Measurements from ENCODE around the gene WDR13.

DNA sequence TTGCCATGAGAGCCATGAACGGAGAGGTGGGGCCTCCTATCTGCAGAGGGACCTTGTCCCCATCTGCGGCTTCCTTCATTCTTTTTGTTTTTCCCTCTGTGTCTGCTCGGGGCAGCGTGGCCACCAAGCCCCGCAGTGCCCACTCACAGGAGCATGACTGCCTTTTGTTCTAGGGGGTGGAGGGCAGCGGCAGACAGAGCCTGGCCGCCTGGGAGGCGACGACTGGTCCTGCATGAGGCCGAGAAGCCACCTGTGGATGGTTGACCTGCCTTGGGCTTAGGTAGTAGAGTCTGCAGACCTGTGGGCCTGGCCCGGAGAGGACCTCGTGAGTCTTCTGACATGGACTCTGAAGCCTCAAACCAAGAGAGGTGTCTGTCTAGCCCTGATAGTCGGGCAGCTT lies 21.6 kb upstream of the WDR13 start:
- TF ChIP-seq, protein P1, sequence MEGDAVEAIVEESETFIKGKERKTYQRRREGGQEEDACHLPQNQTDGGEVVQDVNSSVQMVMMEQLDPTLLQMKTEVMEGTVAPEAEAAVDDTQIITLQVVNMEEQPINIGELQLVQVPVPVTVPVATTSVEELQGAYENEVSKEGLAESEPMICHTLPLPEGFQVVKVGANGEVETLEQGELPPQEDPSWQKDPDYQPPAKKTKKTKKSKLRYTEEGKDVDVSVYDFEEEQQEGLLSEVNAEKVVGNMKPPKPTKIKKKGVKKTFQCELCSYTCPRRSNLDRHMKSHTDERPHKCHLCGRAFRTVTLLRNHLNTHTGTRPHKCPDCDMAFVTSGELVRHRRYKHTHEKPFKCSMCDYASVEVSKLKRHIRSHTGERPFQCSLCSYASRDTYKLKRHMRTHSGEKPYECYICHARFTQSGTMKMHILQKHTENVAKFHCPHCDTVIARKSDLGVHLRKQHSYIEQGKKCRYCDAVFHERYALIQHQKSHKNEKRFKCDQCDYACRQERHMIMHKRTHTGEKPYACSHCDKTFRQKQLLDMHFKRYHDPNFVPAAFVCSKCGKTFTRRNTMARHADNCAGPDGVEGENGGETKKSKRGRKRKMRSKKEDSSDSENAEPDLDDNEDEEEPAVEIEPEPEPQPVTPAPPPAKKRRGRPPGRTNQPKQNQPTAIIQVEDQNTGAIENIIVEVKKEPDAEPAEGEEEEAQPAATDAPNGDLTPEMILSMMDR (IDR thresholded peaks at IDR 0.05) = no peak
- TF ChIP-seq POLR2A (IDR thresholded peaks at IDR 0.05) = no peak
